ENCODE results near the gene RNF183. TPM values are rescaled to one million over a fixed set of nuclear protein-coding genes. Genes with fewer than 3 reads are reported as not detected.

RNF183 gene
- total RNA-seq, 1 experiment from 2014 or later: not detected

- ATAC-seq: no peak
- H3K4me1 ChIP-seq (ENCODE audit: control insufficient read depth, insufficient read depth, low read length): no peaks in the 10 kb centered on the region
- DNase-seq (ENCODE audit: low read depth, low spot score): no peak
- intact Hi-C loops (cut with micrococcal nuclease; ENCODE audit: unreplicated experiment) (no loop called here), in situ Hi-C loops (cut with HindIII; ENCODE audit: low pct_unique_long_range_greater_than_20kb, low sequenced_read_pairs) (no loop called here)
- ChIA-PET CTCF (no interaction called here), POLR2A (no interaction called here)
- BruUV-seq (replicated peaks): no TSS peak
- TF ChIP-seq TCF7L2 (IDR thresholded peaks at IDR 0.05; ENCODE audit: low read depth, low read length): no peak
- TF ChIP-seq SIN3A (IDR thresholded peaks at IDR 0.05; ENCODE audit: borderline replicate concordance, insufficient read depth, low read depth, low read length): no peak
- no peak for TF ChIP-seq CTCF (IDR thresholded peaks at IDR 0.05)
- TF ChIP-seq POLR2AphosphoS5 (IDR thresholded peaks at IDR 0.05; ENCODE audit: low read depth, low read length): no peak
- no peak for TF ChIP-seq REST (IDR thresholded peaks at IDR 0.05; ENCODE audit: insufficient read depth in 1 of 2, low read depth in 2 of 2, low read length in 1 of 2)
- no peak overlapping the region for H3K27ac ChIP-seq (ENCODE audit: low read length)
- H3K4me3 ChIP-seq (ENCODE audit: low read depth in 2 of 2, low read length in 2 of 2): no peak overlapping the region
- H3K36me3 ChIP-seq (ENCODE audit: control insufficient read depth, insufficient read depth, low read length): no peaks in the 10 kb centered on the region
- H3K9me3 ChIP-seq (ENCODE audit: control insufficient read depth, insufficient read depth, low read depth, low read length): no peaks in the 10 kb centered on the region
- no peaks in the 10 kb centered on the region for H3K27me3 ChIP-seq (ENCODE audit: control insufficient read depth, insufficient read depth, low read length)
Measured at GRCh38 chr9:113247640-113248039, 55.5 kb downstream of the RNF183 start.

Other genes starting within 250 kb of the RNF183 start
- 1.1 TPM for gene ZFP37, start 246.7 kb downstream of the RNF183 start, total RNA-seq (2021; ENCODE audit: unreplicated experiment)
- 5.3 TPM for gene SLC31A2, start 152.4 kb downstream of the RNF183 start, total RNA-seq (2021; ENCODE audit: unreplicated experiment)
- 17.6 TPM for gene FKBP15, start 82.1 kb downstream of the RNF183 start, total RNA-seq (2021; ENCODE audit: unreplicated experiment)
- gene SLC31A1, start 81.8 kb downstream of the RNF183 start, total RNA-seq (2021; ENCODE audit: unreplicated experiment): 17.6 TPM
- 19.4 TPM for gene CDC26, start 27.8 kb downstream of the RNF183 start, total RNA-seq (2021; ENCODE audit: unreplicated experiment)
- gene PRPF4, start 27.7 kb downstream of the RNF183 start, total RNA-seq (2021; ENCODE audit: unreplicated experiment): 28.9 TPM
- 0.80 TPM for gene WDR31, start 36.9 kb upstream of the RNF183 start, total RNA-seq (2021; ENCODE audit: unreplicated experiment)
- gene BSPRY, start 46.2 kb upstream of the RNF183 start, total RNA-seq (2021; ENCODE audit: unreplicated experiment): 0.13 TPM
- gene HDHD3, start 73.6 kb upstream of the RNF183 start, total RNA-seq (2021; ENCODE audit: unreplicated experiment): 14.5 TPM
- 8.9 TPM for gene ALAD, start 97.9 kb upstream of the RNF183 start, total RNA-seq (2021; ENCODE audit: unreplicated experiment)
- 48.5 TPM for gene POLE3, start 107.3 kb upstream of the RNF183 start, total RNA-seq (2021; ENCODE audit: unreplicated experiment)
- 1.2 TPM for gene C9orf43, start 107.4 kb upstream of the RNF183 start, total RNA-seq (2021; ENCODE audit: unreplicated experiment)
- 15.1 TPM for gene RGS3, start 160.4 kb upstream of the RNF183 start, total RNA-seq (2021; ENCODE audit: unreplicated experiment)